Stimulated activated CD8-positive, alpha-beta memory T cell treated with anti-CD3 and anti-CD28 coated beads, Interleukin-15, amount 100 ng/mL, for 4 hours (primary cell): ENCODE measurements around the gene LEPROT.

ENCODE experiments used
- DNase-seq, 2 donors: peaks; one replicate each; pipeline ENCODE4 v3.0.0-alpha.2; 2020; ENCODE audit warnings: low read depth in 2 of 2

The LEPROT gene

DNA sequence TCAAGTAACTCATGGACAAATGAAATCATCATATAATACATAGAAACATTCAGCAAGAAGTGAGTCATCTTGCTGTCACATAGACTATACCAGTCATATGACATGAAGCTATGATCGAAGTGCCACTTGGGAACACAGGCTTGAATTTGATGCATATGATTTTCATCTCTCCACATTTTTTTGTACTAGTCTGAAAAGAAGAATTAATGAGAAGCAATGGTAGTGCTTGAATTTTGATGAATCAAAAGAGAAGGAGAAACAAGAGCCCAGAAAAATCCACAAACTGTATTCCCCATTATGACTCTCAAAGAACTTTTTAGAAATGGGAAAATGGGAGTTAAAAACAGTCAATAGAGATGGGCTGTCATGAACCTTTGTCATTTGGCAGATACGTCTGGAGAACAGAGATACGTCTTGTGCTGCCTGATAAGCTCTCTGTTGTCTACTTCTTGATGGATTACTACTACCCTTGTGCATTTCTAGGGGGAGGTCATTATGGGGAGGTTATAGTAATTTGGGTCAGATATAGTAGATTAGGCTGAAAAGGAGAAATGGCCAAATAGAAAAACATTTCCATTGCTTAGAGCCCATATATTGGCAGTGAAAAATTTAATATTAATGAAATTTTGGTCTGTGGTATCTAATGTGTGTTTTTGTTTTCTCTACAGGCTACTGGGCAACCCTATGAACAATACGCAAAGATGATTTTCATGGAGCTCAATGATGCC lies 8.0 kb upstream of the LEPROT start:
- DNase-seq: no peak

DNA sequence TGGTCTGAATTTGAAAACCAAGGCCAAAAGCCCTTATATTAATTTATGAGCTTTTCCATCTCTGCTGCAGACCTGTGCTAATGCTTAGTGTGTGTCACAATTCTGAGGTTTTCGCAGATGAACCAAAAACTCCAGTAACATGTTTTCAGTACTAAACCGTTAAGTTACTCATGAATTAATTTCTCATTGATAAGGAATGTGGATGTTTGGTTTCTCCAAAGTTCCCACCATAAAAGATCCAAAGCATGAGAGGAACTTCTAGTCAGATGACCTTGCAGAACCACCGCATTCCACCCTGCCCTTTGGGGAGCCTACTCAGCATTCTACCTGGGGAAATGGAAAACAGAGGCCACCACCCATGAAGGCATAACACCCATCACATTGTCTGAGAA lies 7.5 kb upstream of the LEPROT start:
- no peak for DNase-seq

DNA sequence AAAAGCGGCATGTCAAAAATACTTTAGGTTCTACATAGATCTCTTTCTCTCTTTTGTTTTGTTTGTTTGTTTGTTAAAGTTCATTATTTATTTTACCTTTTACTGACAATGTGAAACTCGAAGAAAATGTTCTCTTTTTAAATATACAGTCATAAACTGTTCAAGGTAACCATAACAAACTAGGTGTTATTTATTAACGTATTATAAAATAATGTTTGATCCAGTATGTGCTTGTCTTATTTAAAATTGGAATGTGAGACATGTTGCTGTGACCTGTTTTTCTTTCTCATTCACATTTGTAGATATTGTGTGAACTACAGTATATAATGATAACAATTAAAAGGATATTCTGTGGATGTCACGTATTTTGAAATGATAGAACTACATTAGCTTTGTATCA lies 5.9 kb upstream of the LEPROT start:
- DNase-seq: no peak

DNA sequence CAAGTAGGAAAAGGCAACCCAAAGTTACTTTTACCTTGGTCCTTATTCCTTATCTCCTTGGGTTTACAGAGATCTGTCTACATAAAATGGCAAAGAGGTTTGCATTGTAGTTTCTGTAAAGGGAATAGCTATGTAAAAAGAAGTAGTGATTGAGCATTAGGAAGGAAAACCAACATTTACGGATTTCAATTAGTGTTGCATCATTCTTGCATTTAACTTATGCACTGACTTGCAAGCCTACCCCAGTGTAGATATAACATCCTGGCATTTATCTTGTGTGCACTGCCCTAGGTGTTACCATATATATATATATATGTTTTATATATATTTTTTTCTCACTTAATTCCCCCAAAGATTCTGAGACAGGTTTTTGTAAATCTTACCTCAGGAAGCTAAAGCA lies 3.7 kb upstream of the LEPROT start:
- DNase-seq: no peak

DNA sequence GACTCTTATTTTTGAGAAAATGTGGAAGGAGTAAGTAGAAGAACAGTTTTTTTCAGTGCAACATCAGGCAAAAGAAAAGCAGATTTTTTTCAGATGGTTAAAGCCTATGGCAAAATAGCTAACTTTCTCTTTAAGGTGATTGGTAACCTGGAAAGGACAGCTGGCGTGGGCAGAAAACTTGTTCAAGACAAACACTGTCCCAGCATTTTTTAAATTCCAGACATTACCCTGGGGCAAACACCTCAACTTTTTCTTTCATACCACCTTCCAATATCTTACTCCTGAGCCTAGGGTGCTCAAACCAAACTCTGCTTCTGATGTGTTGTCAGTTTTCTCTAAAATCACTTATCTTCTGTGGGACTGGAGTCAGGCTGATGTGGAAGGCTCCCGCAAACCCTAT lies 2.7 kb upstream of the LEPROT start:
- no peak for DNase-seq

DNA sequence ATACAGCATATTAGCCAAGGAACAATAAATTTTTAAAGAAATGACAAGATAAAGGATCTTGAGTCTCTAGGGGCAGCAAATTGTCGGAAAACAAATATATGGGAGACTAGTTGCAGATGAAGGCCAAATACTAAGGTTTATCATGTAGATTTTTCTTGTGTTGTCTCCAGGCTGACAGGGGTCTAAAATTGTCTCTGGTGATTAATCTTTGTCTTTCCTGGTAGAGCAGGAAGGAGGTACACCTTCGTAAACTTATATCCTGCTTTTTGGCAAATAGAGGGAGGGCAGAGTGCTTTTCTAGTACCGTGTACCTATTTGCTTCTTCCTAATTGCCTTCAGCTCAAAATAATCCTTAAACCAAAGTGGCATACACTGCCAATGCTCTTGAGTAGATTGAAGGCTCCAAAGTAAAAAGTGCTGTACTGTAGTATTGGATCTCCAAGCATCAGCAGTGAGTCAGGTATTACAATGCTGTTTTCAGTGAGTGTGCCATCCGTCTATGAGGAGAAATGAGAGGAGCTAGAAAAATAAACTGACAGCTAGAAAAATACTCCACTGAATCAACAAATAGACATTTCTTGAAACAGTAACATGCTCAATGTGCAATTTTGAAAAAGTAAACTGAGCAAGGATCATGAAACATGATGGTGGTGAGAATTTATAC lies 1.8 kb upstream of the LEPROT start:
- no peak for DNase-seq

DNA sequence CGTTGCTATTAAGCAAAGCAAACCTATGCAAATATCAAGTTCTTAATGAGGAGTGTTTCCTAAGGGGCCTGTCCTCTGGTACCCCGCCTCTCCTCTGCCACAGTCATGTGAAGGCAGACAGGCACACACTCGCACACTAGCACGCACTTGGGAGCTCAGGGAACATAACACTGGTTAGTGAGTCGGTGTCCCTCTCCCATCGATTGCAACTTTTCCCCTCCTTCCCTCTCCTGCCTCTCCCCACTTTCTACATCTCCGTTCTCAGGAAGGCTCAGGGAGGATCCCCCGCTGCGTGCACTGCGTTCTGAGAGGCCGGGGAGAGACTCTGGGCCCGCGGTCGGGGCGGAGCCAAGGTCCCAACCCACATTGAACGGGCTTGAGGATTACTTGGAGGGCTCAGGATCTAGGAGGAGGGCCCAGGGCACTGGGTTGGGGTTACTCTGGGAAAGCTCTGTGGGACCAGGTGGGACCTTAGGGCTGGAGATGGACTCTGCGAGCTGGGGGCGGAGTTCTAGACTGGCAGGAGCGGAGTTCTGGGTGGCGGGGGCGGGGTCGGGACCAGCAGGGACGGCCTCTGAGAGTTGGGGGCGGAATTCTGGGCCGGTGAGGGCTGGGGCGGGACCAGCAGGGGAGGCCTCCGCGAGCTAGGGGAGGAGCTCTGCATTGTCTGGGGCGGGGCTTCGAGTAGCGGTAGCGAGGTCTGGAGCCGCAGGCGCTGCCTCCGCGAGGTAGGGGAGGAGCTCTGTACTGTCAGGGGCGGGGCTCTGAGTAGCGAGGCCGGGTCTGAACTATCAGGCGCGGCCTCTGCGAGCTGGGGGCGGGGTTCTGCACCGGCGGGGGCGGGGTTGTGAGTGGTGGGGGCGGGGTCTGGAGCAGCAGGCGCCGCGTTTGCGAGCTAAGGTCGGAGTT lies 533 bp upstream of the LEPROT start:
- DNase-seq: peak; percentile 98

DNA sequence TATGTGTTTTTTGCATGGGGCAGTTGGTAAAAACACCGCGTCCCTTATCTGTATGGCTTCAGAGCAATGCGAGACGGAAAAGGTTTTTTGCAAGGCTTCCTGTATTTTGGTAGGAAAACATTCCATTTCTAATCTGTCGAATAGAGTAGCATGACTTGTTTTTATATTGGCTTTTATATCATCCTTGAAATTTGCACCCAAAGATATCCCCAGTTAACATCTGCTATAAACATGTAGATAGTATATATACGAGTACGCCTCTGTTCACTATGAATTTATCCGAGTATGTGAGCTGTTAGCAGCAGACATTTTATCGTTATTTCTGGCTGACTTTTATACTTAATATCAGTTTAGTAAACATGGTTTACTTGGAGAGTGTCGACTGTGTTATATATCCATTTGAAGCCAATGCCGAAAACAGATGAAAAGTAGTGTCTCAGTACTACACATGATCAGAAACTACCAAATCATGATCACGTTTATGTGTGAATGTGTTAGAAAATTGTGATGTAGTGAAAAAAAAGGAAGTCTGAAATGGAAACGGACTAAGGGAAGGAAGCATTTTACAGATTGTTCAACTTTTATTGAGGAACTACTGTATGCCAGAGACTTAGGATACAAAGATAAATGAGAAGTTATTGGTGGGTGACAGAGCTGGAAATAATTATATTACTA lies 1.0 kb downstream of the LEPROT start:
- DNase-seq: no peak

DNA sequence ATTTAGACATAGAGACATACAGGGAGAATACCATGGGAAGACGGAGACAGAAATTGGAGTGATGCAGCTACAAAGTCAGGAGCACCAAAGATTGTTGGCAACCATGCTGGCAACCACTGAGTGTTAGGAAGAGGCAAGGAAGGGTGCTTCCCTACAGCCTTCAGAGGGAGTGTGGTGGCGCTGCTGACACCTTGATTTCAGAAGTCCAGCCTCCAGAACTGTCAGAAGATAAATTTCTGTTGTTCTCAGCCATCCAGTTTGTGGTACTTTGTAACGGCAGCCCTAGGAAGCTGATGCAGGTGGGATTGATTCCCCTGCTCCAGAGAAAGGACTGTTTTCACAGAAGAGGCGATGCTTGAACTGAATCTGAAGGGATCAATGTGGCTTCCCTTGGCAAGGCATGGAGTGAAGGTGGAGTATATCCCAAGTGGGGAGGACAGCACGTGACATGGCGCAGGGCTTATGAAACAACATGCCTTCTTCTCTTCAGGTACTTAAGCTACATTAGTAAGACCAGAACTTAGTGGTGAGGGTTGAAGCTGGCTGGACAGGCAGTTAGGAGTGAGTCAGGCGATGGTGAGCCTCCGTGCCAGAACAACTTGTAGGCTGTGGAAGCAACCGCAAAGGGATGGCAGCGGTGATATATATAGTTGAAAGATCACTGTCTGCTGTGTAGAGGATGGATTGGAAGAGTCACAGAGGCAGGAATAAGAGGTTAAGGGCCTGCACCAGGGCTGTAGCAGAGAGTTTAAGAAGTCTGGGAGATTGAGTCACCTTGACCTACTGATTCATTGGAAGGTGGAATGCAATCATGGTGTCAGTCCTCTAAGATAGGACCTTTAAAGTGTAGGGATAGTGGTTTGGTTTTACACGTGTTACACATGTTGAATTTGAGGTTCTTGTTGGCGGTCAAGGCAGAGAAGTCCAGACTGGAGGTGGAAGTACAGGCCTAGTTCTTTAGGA lies 2.1 kb downstream of the LEPROT start:
- no peak for DNase-seq

DNA sequence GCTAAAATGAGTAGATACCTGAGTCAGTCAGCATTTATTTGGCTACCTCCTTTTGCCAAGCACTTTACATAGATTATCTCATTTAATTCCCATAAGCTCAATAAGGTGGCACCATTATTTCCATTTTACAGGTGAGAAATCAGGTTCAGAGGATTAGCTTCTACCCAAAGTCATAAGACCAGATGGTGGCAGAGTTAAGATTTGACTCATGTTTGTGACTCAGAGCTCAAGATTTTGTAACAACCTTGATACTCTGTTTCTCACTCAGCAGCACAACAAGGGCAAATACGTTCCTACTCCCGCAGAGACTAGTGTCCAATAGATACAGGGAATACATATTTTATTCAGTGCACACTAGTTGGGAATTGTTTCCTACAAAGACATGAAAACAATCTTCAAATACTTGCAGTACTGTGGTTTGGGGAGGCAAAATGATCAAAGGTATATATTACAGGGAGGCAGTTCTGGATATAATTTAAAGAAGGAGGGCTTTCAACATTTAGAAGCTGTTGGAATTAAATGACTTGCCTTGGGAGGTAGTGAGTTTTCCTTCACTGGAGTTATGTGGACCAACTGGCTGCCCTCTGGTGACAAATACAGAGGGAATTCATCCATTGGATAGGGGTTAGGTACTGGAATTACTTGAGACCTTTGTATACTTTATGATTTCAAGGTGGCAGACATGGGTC lies 3.6 kb downstream of the LEPROT start:
- no peak for DNase-seq

DNA sequence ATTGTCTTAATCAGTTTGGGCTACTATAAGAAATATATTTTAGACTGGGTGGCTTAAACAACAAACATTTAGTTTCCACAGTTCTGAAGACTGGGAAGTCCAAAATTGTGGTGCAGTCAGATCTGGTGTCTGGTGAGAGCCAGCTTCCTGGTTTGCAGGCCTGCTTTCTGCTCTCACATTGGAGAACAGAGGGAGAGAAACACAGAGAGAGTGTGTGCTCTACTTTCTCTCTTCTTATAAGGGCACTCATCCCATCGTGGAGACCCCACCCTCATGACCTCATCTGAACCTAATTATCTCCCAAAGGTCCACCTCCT lies 4.1 kb downstream of the LEPROT start:
- DNase-seq: no peak

DNA sequence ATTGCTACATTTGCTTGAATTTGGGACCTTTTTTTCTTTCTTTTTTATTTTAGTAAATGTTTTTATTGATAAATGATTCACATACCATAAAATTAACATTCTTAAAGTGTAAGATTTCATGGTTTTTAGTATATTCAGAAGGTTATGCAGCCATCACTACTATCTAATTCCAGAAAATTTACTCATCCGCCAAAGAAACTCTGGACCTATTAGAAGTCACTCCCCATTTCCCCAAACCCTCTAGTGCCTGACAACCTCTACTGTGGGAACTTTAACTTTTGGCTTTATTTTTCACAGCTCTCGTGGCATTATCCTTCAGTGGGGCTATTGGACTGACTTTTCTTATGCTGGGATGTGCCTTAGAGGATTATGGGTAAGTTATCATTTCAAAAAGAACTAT lies 4.5 kb downstream of the LEPROT start:
- no peak for DNase-seq

DNA sequence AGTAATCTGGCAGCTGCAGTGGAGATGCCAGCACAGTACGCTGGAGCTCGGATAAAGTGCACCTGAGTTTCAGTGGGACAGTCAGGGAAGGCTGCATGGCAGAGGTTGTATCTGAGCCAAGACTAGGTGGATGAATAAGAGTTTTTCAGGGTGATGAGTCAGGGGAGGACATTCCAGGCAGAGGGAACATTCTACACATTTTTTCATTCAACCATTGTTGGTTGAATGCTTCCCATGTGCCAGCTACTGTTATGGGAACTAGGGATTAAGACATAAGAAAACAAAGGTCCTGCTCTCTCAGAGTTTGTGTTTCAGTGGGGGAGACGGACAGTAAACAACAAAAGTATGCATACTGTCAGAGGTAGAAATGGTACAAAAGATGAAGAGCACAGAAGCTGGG lies 5.2 kb downstream of the LEPROT start:
- no peak for DNase-seq

DNA sequence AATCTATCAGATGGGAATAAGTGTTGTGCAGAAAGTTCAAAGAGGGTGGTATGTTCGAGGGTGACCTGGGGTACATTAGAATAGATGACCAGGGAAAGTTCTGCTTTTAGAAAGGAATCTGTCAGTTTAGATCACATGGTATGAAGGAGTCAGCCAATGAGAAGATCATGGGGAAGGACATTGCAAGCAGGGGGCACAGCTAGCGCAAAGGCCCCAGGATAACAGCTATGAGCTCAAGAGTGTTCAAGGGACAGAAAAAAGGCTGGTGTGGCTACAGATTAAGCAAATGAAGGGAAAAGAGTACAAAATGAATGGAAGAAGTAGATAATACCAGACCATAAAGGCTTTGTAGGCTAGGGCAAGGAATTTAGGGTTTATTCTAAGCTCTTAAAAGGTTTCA lies 8.6 kb downstream of the LEPROT start:
- DNase-seq: no peak

DNA sequence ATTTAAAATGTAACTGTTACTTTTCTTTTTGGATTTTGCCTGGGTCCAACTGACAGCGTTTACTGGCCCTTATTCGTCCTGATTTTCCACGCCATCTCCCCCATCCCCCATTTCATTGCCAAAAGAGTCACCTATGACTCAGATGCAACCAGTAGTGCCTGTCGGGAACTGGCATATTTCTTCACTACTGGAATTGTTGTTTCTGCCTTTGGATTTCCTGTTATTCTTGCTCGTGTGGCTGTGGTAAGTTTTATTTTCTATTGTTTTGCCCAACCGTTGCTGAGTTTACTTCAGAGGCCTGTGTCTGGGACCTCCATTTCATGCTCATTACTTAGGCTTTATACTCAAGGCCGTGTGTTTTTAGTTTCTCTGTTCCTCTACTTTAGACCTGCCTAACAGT lies 9.3 kb downstream of the LEPROT start:
- DNase-seq: no peak

DNA sequence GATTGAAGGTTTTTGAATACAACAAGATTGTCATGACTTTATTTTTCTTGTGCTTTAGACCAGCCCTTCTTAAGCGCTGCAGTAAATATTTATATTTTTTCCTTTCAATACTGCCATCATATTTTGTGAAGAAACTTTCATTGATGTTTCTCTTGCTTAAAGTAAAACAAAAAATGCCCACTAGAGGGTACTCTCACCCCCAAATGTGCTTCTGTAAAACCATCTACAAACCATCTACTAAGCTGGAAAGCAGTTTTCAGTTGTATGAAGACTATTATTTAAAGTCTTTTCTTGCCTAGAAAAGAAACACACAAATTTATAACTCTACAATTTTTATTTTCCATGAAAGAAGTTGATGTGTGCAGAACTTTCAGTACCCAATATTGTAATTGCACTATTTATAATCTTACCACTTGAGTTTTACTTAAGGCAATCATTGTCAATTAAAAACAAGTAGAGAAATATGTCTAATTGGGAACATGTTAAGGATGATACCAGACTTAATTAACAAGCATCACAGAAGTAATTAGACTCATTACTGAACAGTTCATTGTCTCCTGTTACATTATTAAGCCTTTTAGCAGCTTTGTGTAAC lies 10.7 kb downstream of the LEPROT start:
- no peak for DNase-seq

DNA sequence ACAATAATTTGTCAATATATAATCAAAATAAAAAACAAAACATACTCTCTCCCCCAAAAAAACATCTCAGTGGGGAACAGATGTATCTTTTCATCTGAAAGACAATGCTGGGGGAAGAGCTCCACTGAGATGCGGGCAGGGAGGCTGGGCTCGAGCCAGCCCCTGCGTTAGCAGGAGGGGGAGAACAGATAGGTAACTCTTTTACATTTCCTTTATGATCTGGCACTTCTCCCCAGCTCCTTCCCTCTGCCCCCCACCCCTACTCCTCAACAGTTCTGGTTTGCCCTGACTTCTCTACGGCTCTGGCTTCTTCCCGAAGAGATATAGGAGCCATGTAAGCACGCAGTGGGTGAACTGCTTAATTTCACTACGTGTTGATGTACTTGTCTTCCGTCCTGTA lies 12.4 kb downstream of the LEPROT start:
- DNase-seq: no peak

DNA sequence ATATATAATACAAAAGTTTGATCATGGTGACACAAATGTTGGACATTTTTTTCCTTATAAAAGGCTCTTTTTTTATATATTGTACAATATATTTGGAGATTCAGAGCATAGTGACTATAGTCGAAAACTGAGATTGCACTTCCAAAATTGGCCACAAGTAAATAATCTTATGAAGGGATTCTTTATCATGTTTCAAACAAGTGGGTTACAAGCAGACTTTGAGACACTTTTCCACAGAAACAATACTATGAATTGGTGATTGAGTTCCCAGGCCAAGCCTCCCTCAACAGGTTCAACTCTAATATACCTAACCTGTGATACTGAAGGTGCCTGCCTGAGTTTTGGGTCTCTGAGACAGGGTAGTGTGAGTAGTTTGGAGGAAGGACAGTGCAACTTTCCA lies 13.8 kb downstream of the LEPROT start:
- no peak for DNase-seq

DNA sequence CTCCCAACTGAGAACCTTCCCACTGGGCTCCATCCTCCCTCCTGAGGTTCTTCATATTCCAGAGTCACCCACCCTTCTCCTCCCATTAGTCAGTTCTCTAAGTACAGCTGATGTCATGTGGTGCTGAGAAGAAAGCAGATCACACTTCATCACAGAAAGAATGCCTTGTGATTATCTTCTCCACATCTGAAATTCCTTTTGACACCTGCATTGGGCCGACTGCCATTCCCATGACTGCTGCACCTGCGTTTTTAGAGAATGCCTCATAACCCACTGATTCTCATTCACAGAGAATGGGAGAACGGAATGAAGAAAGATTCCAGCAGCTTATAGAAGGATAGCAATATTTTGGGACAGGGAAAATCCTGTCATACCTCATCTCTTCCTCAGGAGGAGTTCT lies 14.3 kb downstream of the LEPROT start:
- no peak for DNase-seq

DNA sequence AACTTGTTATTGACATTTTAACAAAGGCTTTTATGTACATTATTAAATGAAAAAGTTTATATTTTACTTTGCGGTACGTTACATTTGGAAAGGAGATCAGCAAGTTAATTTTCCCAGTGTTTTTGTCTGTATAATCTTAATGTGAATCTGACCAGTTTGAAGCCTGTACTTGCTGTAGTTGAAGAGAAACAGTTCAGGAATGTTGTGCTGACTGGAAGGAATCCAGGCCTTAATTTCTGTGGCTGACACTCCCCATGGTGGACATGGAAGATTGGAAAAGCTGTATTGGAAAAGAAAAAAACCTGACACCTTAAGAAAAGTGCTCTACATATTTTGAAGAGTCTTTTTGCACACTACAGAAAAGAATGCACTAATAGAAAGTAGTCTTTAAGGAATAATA lies 15.5 kb downstream of the LEPROT start:
- no peak for DNase-seq
